HEK293T (cell line): ENCODE data around the gene TRH.
A peak's percentile ranks its signal among the peaks of the same experiment; 100 is the strongest.

Experiments used
- CTCF ChIA-PET: fragments of 350-600 bp; formaldehyde crosslinking; extraction: SDS; loops from one replicate; lab custom pipeline; 2021; ENCODE audit warnings: antibody characterized with exemption, inconsistent platforms; lab: Yijun Ruan, JAX
- POLR2A ChIA-PET: fragments of 350-600 bp; formaldehyde crosslinking; extraction: SDS; loops from one replicate; lab custom pipeline; 2020; ENCODE audit warnings: antibody characterized with exemption, inconsistent platforms; lab: Yijun Ruan, JAX
- DNase-seq: peaks from one replicate; pipeline ENCODE4 v3.0.0; 2012; ENCODE audit warnings: mixed read lengths; ENCODE audit errors: extremely low spot score
- ARNT ChIP-seq: fragments of 450-650 bp; IDR thresholded peaks from 2 replicates; pipeline ENCODE4 v1.6.1; 2017; ENCODE audit warnings: mild to moderate bottlenecking
- BHLHE40 ChIP-seq: fragments of 450-650 bp; IDR thresholded peaks from 2 replicates; pipeline ENCODE4 v1.6.1; 2016; ENCODE audit warnings: mild to moderate bottlenecking, moderate library complexity, borderline replicate concordance
- CTBP1 ChIP-seq: fragments of 450-650 bp; IDR thresholded peaks from 2 replicates; pipeline ENCODE4 v1.6.1; 2016; ENCODE audit warnings: borderline replicate concordance
- ELF4 ChIP-seq: fragments of 450-650 bp; IDR thresholded peaks from 2 replicates; pipeline ENCODE4 v1.6.1; 2017; ENCODE audit warnings: antibody characterized with exemption
- FOXA1 ChIP-seq: fragments of 450-650 bp; IDR thresholded peaks from 2 replicates; pipeline ENCODE4 v1.6.1; 2016; ENCODE audit warnings: mild to moderate bottlenecking
- FOXK2 ChIP-seq: fragments of 450-650 bp; IDR thresholded peaks from 2 replicates; pipeline ENCODE4 v1.6.1; 2016; ENCODE audit warnings: mild to moderate bottlenecking
- FOXM1 ChIP-seq: fragments of 450-650 bp; IDR thresholded peaks from 2 replicates; pipeline ENCODE4 v1.6.1; 2017; ENCODE audit warnings: mild to moderate bottlenecking, borderline replicate concordance
- HDGF ChIP-seq: fragments of 450-650 bp; IDR thresholded peaks from 2 replicates; pipeline ENCODE4 v1.6.1; 2017; ENCODE audit warnings: antibody characterized with exemption, borderline replicate concordance
- L3MBTL2 ChIP-seq: fragments of 450-650 bp; conservative IDR thresholded peaks from 2 replicates; pipeline ENCODE4 v1.6.1; 2016; ENCODE audit warnings: mild to moderate bottlenecking
- LEF1 ChIP-seq: fragments of 450-650 bp; IDR thresholded peaks from 2 replicates; pipeline ENCODE4 v1.6.1; 2017; ENCODE audit warnings: mild to moderate bottlenecking, borderline replicate concordance
- NFRKB ChIP-seq: fragments of 450-650 bp; IDR thresholded peaks from 2 replicates; pipeline ENCODE4 v1.6.1; 2016; ENCODE audit warnings: mild to moderate bottlenecking, moderate library complexity
- PKNOX1 ChIP-seq: fragments of 450-650 bp; IDR thresholded peaks from 2 replicates; pipeline ENCODE4 v1.6.1; 2016
- SP1 ChIP-seq: fragments of 450-650 bp; IDR thresholded peaks from 2 replicates; pipeline ENCODE4 v1.6.1; 2017
- SUZ12 ChIP-seq: fragments of 450-650 bp; IDR thresholded peaks from 2 replicates; pipeline ENCODE4 v1.6.1; 2016; ENCODE audit warnings: mild to moderate bottlenecking
- TARDBP ChIP-seq: fragments of 450-650 bp; IDR thresholded peaks from 2 replicates; pipeline ENCODE4 v1.6.1; 2016
- ZNF384 ChIP-seq: fragments of 450-650 bp; IDR thresholded peaks from 2 replicates; pipeline ENCODE4 v1.6.1; 2016

TRH gene

GRCh38 chr3:129974564-129974832 lies at the start of gene TRH:
TRH (plus strand) TSS chr3:129974720; CDS start chr3:129975817, 1,097 bp downstream.
- CTCF ChIA-PET: no interaction called here

GRCh38 chr3:129927072-129927471 lies 47.4 kb upstream of the TRH start:
- DNase-seq: no peak
- CTCF ChIA-PET: no interaction called here
- POLR2A ChIA-PET: no interaction called here
- no peak for TF ChIP-seq TARDBP
- no peak for TF ChIP-seq ZNF384
- TF ChIP-seq FOXK2: no peak
- no peak for TF ChIP-seq SUZ12
- TF ChIP-seq BHLHE40: no peak
- TF ChIP-seq LEF1: no peak
- no peak for TF ChIP-seq CTBP1
- TF ChIP-seq ELF4: no peak
- no peak for TF ChIP-seq L3MBTL2
- TF ChIP-seq ARNT: no peak
- TF ChIP-seq FOXM1: no peak
- no peak for TF ChIP-seq HDGF
- TF ChIP-seq FOXA1: no peak
- TF ChIP-seq PKNOX1: no peak

More at GRCh38 chr3:129974564-129974832, at the start of gene TRH:
- no peak for TF ChIP-seq ZNF384
- no peak for TF ChIP-seq SP1
- no peak for TF ChIP-seq CTBP1
- no peak for TF ChIP-seq FOXM1
- no peak for TF ChIP-seq FOXA1
- no peak for TF ChIP-seq LEF1
- TF ChIP-seq ELF4: no peak
- TF ChIP-seq L3MBTL2: no peak
- no peak for TF ChIP-seq ARNT
- TF ChIP-seq TARDBP: no peak
- TF ChIP-seq NFRKB: no peak
- TF ChIP-seq FOXK2: no peak
- no peak for DNase-seq
- POLR2A ChIA-PET: no interaction called here

GRCh38 chr3:129929383-129929782 lies 45.1 kb upstream of the TRH start:
- TF ChIP-seq PKNOX1: no peak
- TF ChIP-seq ELF4: no peak
- TF ChIP-seq FOXK2: no peak
- TF ChIP-seq SUZ12: no peak
- TF ChIP-seq FOXM1: no peak
- TF ChIP-seq FOXA1: no peak
- TF ChIP-seq L3MBTL2: no peak
- TF ChIP-seq HDGF: no peak
- TF ChIP-seq SP1: no peak
- TF ChIP-seq LEF1: no peak
- no peak for TF ChIP-seq ZNF384
- no peak for TF ChIP-seq BHLHE40
- ChIA-PET CTCF (interaction anchor here (0.6 kb wide), 1 partner anchor 14 kb away, joined by 4 read pairs; no protein-coding TSS in a partner anchor), POLR2A (no interaction called here)
- no peak for DNase-seq

- no peak for TF ChIP-seq LEF1
- TF ChIP-seq CTBP1: no peak
- TF ChIP-seq NFRKB: no peak
- TF ChIP-seq SUZ12: no peak
- no peak for TF ChIP-seq FOXK2
- no peak for TF ChIP-seq HDGF
- TF ChIP-seq PKNOX1: no peak
- no peak for TF ChIP-seq ARNT
- TF ChIP-seq FOXM1: no peak
- TF ChIP-seq SP1: no peak
- no peak for TF ChIP-seq FOXA1
- TF ChIP-seq TARDBP: no peak
- TF ChIP-seq ELF4: no peak
- TF ChIP-seq L3MBTL2: no peak
- no peak for TF ChIP-seq ZNF384
- no peak for TF ChIP-seq BHLHE40
- DNase-seq: no peak
- ChIA-PET POLR2A (interaction anchor here (0.5 kb wide), 1 partner anchor 41 kb away, joined by 3 read pairs; no protein-coding TSS in a partner anchor), CTCF (interaction anchor here (1.5 kb wide), 1 partner anchor 9 kb away, joined by 6 read pairs; no protein-coding TSS in a partner anchor)
Observed at GRCh38 chr3:129933471-129933870, 41.0 kb upstream of the TRH start.

- CTCF ChIA-PET: interaction anchor here (0.7 to 1.5 kb wide), 2 partner anchors 8 to 477 kb away, joined by 3 to 6 read pairs; no protein-coding TSS in a partner anchor
- TF ChIP-seq SP1 (no peak), L3MBTL2 (0 out of 2 replicates have a peak, but pooled peaks have one; percentile 25)
- DNase-seq: peak; percentile 70
- POLR2A ChIA-PET: interaction anchor here (0.5 kb wide), 1 partner anchor 42 kb away, joined by 3 read pairs; no protein-coding TSS in a partner anchor
Observed at GRCh38 chr3:129934234-129935123, 40.0 kb upstream of the TRH start.

- TF ChIP-seq FOXM1: no peak
- TF ChIP-seq HDGF: no peak
- no peak for TF ChIP-seq ZNF384
- TF ChIP-seq BHLHE40: no peak
- TF ChIP-seq CTBP1: no peak
- no peak for TF ChIP-seq ARNT
- no peak for TF ChIP-seq L3MBTL2
- TF ChIP-seq ELF4: no peak
- TF ChIP-seq PKNOX1: no peak
- TF ChIP-seq NFRKB: no peak
- CTCF ChIA-PET: no interaction called here
- POLR2A ChIA-PET: no interaction called here
- no peak for DNase-seq
Observed at GRCh38 chr3:129936757-129937156, 37.8 kb upstream of the TRH start.
